H54 (cell line): ENCODE data around the gene AAK1.
"Not testable (repeated sequence)": the region's sequence is repeated elsewhere in the genome, so short reads cannot be mapped to it uniquely, and the experiment has no call there.

Experiments used
- DNase-seq: peaks from one replicate; pipeline ENCODE4 v3.0.0; 2011; ENCODE audit warnings: low spot score, mixed read lengths; ENCODE audit not compliant: insufficient read length
- FAIRE-seq: peaks from 3 replicates; lab custom pipeline; 2011; peaks lifted over from hg19 to GRCh38; lab: Jason Lieb, UNC
- POLR2A ChIP-seq: IDR thresholded peaks from 2 replicates; pipeline ENCODE4 v1.6.1; 2011; ENCODE audit warnings: low read depth, mild to moderate bottlenecking, low read length

The AAK1 gene

DNA sequence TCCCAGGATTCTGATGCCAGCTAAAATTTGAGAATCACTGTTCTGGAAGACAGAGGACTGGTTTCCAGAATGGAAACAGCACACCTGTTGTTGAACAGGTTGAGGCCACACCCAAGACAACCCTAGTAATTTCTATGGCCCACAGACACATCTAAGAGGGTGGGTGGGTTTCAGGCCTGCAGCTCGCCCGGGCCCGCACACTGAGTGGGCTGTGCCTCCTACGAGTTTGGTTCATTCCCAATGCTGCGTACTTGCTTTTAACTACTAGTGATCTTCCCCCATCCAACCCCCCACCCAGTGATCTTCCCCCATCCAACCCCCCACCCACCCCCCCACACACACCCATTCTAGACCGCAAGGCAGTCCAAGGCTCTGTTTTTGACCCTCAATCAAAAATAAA is 205.0 kb downstream of the AAK1 start:
- FAIRE-seq: no peak
- TF ChIP-seq POLR2A: no peak

GRCh38 chr2:69437751-69438154 is 205.8 kb downstream of the AAK1 start:
- DNase-seq (peak; percentile 12), FAIRE-seq (no peak)
- no peak for TF ChIP-seq POLR2A

More for the DNA sequence above, 205.0 kb downstream of the AAK1 start:
- no peak for DNase-seq

DNA sequence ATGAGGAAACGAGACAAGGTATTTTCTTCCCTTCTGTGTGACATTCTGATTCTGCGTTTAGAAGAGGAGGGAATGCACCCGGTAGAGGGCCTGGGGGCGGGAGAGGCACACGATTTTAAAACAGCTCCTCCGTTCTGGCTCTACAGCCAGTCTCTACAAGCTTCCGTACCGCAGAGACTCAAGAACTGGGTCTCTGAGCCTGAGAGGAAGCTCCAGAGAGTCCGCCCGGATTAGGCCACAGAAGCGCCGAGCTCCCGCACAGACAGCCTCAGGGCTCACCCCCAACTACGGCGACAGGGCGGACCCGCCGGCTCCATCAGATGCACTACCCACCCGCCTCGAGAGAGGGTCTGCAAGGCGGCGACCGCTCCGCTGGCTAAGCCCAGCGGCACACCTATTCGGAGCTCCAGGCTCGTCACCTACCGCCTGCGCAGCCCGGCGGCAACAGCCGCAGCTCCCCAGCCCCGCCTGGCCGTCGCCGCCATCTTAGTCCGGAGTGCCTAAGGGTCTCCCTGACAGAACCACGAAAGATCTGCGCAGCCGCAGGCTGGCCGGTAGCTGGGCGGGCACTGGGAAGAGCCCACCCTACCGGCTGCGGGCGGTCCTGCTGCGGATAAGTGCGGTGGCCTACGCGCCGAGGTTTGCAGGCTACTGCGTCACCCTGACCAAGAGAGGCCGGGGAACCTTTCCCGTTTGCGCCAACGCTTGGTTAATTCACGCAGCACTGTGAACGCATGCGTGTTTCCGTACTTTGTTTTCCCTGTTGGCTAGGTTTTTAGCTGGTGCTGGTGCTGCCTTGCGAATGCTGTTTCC is 206.4 kb downstream of the AAK1 start, which contains the start of gene NFU1:
Gene NFU1, minus strand, starts transcription at position 498 of the 813 bp plus-strand sequence. Its CDS starts 13 bp downstream, at position 485.
- TF ChIP-seq POLR2A: peak; percentile 83
- FAIRE-seq (peak; percentile 85), DNase-seq (peak; percentile 96)

DNA sequence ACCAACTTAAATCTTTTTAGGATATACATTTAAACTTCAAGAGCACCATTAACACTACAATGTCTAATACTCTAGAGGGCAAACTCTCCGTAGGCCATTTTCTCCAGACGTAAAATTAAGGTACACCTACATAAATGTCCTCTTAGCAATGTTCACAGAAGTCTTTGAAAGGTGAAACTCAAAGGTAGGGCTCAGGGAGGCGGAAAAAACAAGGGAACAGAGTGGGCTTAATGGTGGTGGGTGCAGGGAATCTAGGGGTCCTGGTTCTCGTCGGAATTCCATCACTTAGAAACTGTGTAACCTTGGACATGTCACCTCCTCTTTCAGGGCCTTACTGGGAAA is 207.0 kb downstream of the AAK1 start:
- DNase-seq (no peak), FAIRE-seq (no peak)
- no peak for TF ChIP-seq POLR2A

- FAIRE-seq (no peak), DNase-seq (no peak)
- TF ChIP-seq POLR2A: no peak
These were observed 208.8 kb downstream of the AAK1 start for GRCh38 chr2:69434753-69435152.

- no peak for FAIRE-seq
- DNase-seq: no peak
- no peak for TF ChIP-seq POLR2A
These were observed 213.9 kb downstream of the AAK1 start for GRCh38 chr2:69429491-69430183.

- TF ChIP-seq POLR2A: no peak
- no peak for DNase-seq
- FAIRE-seq: no peak
These were observed 214.6 kb downstream of the AAK1 start for GRCh38 chr2:69428981-69429380.

- no peak for DNase-seq
- FAIRE-seq: no peak
- no peak for TF ChIP-seq POLR2A
These were observed 219.1 kb downstream of the AAK1 start for GRCh38 chr2:69424419-69424818.

DNA sequence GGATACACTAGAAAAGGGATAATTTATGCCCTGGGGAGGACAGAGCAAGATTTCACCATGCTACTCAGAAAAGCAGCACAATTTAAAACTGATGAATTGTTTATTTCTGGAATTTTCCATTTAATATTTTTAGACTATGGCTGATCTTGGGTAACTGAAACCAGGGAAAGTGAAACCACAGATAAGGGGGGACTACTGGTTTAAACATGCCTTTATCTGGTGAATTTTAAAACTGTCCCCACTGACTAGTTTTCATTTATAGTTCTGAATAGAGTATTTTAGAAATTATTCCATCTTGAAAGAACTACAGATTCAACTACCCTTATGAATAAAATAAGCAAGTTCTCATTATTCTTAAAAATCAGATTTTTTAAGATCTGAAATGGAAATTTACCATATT is 221.3 kb downstream of the AAK1 start:
- no peak for DNase-seq
- TF ChIP-seq POLR2A: no peak
- FAIRE-seq: no peak

DNA sequence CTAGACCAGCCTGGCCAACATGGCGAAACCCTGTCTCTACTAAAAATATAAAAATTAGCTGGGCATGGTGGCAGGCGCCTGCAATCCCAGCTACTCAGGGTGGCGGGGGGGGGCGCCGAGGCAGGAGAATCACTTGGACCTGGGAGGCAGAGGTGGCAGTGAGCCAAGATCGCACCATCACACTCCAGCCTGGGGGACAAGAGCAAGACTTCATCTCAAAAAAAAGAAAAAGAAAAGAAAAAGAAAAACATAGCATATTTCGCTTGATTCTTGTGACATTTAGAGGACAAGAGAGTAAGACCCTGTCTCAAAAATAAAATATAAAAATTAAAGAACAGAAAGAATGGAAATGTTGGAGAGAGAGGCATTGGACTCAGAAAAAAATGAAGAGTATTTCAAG is 224.4 kb downstream of the AAK1 start:
- FAIRE-seq, DNase-seq: not testable (repeated sequence)

- DNase-seq (no peak), FAIRE-seq (no peak)
- TF ChIP-seq POLR2A: no peak
These were observed 227.4 kb downstream of the AAK1 start for GRCh38 chr2:69416147-69416546.
